ENCODE data around the gene SARM1.

Gene SARM1

DNA sequence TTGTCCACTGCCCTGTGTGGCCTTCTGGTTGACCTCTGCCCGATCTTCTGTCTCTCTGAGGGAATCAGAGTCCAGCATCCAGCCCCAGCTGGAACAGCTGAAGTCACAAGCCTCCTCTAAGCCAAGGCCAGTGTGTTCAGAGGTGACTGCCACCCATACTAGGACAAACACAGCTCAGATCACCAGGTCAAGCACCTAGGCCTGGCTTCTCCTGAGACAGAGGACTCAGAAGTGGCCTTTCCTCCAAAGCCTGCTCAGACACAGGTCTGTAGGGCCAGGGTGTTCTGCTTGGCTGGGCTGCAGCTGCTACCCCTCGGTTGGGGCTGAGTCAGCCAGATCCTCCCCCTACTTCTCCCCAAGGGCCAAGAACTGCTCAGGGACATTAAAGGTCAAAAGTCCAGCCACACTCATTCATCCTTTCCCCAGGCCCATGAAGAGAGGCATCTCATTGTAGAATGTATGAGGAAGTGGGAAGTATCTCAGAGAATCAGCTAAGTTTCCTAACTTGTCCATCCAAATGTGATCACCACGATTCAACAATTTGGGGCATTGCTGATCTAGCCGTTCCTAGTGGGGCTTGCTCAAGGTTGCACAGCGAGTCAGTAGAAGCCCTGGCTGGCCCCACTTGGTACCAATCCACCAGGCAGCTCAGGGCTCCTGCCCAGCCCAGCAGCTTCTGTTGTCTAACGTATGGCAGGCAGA, 26.9 kb downstream of the SARM1 start:
- no peak overlapping the region for H3K4me3 ChIP-seq (replicated peaks; ENCODE audit: low read depth, low read length)
- DNase-seq (ENCODE audit: low read depth): no peak
- TF ChIP-seq CTCF (IDR thresholded peaks at IDR 0.05; ENCODE audit: low read length, missing control alignments): no peak

DNA sequence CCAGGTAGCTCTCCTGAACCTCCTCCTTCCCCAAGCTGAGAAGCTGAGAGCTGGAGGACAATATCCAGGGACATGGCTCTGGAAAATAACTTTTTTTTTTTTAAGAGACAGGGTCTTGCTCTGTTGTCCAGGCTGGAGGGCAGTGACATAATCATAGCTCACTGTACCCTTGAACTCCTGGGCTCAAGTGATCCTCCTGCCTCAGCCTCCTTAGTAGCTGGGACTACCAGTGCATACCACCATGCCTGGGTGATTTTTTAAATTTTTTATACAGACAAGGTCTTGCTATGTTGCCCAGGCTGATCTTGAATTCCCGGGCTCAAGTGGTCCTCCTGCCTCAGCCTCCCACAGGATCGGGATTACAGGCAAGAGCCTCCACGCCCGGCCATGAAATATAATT, 28.3 kb downstream of the SARM1 start:
- DNase-seq (ENCODE audit: low read depth): no peak
- no peak overlapping the region for H3K4me3 ChIP-seq (replicated peaks; ENCODE audit: low read depth, low read length)
- TF ChIP-seq CTCF (IDR thresholded peaks at IDR 0.05; ENCODE audit: low read length, missing control alignments): no peak

GRCh38 chr17:28402224-28402630, 30.7 kb downstream of the SARM1 start:
- H3K4me3 ChIP-seq (replicated peaks; ENCODE audit: low read depth, low read length): no peak overlapping the region
- DNase-seq (ENCODE audit: low read depth): no peak
- no peak for TF ChIP-seq CTCF (IDR thresholded peaks at IDR 0.05; ENCODE audit: low read length, missing control alignments)

DNA sequence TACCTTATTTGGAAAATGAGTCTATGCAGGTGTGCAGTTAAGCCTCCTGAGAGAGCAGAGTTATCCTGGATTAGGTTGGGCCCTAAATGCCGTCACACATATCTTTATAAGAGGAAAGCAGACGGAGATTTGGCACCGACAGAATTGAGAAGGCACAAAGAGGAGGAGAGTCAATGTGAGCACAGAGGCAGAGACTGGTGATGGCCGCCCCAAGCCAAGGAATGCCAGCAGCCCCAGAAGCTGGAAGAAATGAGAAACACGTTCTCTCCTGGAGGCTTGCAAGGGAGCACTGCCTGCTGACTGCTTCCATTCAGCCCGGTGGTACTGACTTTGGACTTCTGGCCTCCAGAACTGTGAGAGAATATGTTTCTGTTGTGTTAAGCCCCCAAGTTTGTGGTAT, 31.4 kb downstream of the SARM1 start:
- no peak for DNase-seq (ENCODE audit: low read depth)
- no peak overlapping the region for H3K4me3 ChIP-seq (replicated peaks; ENCODE audit: low read depth, low read length)
- no peak for TF ChIP-seq CTCF (IDR thresholded peaks at IDR 0.05; ENCODE audit: low read length, missing control alignments)

DNA sequence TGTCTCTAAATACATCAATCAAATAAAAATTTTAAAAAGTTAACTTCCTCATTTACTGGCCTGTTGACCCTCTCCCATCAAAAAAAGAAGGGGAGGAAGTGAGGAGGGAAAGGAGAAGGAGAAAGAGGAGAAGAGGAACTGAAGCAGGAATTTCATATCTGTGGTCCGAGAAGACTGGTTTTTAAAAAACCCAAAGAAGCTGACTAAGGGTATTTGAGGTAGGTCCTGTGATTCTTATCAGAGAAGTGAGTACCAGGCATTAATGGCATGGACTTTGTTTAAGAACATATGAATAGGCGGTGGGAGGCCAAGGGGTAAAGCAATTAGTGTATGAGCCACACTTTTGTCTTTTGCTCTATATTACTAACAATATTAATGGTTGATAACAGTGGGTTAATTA, 32.5 kb downstream of the SARM1 start:
- DNase-seq (ENCODE audit: low read depth): no peak
- TF ChIP-seq CTCF (IDR thresholded peaks at IDR 0.05; ENCODE audit: low read length, missing control alignments): no peak
- no peak overlapping the region for H3K4me3 ChIP-seq (replicated peaks; ENCODE audit: low read depth, low read length)

DNA sequence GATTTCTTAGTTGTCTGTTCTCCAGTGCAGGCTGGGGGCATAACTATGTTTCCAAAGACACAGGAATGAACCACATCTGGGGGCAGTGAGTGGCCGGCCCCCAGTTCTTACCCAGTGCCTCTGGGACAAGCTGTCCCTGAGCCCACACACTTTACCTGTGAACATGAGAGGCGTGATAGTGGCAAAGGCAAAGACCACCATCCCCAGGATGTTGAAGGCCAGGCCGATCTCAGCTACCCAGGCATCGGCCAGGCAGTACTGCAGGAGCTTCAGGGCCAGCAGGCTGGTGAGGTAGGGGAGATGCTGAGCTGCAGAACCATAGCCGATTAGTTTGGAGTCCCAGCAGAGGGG, 32.9 kb downstream of the SARM1 start:
- H3K4me3 ChIP-seq (replicated peaks; ENCODE audit: low read depth, low read length): no peak overlapping the region
- TF ChIP-seq CTCF (IDR thresholded peaks at IDR 0.05; ENCODE audit: low read length, missing control alignments): no peak
- DNase-seq (ENCODE audit: low read depth): no peak
